OCI-M2 (cell line): Measurements from ENCODE around the gene EYA4.

Experiments
- DNase-seq: peaks from one replicate; lab custom pipeline; 2025; ENCODE audit not compliant: unreplicated experiment; lab: John Stamatoyannopoulos, UW

Gene EYA4

DNA sequence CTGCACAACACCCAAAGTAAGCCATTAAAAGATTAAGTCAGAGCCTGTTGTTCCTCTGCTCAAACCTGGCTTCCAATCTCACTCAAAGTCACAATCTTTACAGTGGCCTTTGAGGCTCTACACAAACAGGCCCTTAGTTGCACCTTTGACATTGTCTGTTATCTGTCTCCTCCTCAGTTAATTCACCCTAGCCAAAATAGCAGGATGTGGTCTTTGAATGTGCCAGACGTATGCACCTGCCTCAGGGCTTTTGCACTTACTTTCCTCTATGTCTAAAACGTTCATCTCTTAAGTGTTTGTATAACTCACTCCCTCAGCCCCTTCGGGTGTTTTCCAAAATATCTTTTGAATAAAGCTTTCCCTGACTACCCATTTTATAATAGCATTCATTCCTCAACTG lies 107.7 kb downstream of the EYA4 start:
- DNase-seq = no peak

DNA sequence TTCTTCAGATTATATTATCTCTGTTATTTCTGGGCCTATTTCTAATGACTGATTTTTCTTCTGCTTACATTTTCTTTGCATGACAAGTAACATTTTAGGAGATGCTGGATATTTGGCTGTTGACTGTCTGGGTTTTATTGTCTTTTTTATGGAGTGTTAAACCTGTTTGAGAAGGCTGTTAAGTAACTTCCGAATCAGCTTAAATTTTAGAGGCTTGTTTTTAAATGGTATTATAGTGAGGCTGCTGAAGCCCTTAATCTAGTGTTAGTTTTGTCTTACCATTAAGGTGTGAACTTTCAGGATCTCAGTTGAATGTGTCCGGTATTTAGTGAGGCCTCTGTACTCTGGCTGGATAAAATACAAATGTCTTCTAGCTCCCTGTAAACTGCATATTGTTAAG lies 109.8 kb downstream of the EYA4 start:
- DNase-seq = no peak

- DNase-seq = no peak
Measured at GRCh38 chr6:133352046-133352445, 110.9 kb downstream of the EYA4 start.

- DNase-seq = no peak
Measured at GRCh38 chr6:133353061-133353460, 111.9 kb downstream of the EYA4 start.

DNA sequence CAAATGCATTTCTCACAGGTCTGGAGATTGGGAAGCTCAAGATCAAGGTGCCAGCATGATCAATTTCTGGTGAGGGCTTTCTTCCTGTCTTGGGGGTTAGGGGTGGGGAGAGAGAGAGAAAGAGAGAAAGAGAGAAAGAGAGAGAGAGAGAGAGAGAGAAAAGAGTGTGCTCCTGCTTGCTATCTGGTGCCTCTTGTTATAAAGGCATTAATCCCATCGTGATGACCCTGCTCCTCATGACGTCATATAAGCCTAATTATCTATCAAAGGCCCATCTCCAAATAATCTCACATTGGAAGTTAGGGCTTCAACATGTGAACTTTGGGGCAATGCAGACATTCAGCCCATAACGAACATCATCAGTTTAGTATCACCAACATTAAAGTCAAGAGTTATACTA lies 114.8 kb downstream of the EYA4 start:
- DNase-seq = no peak

DNA sequence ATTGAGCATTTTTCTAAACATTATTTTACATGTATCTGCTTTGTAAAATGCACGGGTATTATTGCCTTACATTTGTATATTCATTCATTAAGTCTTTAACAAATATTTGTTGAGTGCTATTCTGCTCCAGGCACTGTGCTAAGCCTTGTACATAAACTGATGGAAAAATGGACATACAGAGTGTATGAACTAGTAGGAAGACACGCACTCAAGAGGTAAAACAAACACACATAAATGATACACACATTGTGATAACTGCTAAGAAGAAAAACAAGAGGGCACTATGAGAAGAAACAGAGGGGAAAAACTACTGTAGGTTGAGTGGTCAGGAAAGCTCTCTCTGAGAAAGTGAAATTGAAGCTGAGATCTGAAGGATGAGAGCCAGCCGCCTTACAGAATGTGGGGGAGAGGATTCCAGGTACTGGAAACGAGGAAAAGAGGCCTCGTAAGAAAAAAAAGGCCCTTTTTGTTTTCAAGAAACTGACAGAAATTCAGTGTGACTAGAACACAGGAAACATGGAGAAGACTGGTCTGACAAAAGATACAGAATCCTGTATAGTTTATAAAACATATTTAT lies 117.5 kb downstream of the EYA4 start:
- DNase-seq = no peak

DNA sequence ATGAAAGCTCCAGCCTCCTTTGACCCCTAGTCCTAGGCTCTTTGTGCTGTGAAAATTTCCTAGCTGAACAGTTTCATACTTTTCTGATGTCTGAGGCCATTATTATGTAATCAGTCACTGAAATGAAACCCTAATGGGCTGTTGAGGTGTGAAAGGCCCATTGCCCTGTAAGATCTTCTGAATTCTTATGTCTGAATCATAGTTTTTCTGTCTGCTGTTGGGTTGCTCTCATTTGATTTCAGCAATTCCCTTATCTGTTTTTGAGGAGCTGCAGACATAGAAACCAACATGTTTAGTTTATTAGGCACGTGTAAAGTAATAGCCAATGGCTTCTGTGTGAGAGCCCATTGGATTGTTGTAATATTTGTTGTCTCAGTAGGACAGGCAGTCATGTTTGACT lies 118.1 kb downstream of the EYA4 start:
- DNase-seq = no peak

DNA sequence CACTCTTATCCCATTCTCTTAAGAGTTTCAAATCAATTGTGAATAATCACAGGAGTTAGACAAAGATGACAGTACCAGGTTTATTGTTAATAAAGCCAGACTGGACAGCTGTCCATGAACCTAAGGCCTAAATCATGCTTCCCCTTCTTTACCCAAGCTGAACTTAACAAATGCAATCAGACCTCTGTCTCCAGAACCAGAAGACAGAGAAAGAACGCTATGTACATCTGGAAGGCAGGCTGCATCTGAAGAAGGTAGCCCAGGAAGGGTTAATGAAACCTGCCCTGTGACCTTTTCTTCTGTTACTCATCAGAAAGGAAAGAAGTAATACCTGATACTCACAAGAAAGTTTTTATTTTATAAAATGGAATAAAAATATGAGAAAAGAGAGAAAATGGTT lies 118.6 kb downstream of the EYA4 start:
- DNase-seq = no peak

DNA sequence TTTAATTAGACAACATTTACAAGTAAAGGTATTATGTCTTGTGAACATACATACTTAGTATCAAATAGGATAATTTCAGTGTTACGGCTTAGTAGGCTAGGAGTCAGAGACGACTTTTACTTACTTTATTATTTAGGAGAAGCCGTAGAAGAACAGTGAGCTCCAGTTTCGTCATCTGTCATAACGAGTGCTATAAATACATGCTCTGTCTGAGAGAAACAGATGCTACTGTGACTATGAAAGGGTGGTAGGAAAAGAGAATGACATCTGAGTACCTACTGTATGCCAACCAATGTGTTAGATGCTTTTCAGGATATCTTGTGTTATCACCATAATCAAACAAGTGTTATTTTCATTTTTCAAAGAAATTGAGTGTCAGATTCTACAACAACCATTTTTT lies 119.0 kb downstream of the EYA4 start:
- no peak for DNase-seq

DNA sequence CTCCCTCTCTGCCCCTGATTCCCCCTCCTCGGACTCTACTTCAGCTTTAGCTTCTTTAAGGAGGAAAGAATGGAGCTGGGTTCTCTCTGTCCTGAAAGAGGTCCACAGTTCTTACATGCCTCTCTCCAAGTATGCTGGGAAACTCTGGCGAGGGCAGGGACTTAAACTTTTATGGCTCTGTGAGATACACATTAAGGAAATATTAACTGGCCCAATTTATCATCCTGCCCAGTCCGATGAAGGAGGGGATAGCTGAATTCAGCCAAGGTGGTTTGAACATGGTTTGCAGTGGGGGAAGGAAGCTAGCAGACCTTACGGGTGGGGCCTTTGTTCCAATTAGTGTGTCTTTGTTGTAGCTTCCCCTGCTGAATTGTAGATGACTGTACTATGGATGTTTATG lies 121.7 kb downstream of the EYA4 start:
- DNase-seq = no peak

GRCh38 chr6:133368664-133369063 lies 127.5 kb downstream of the EYA4 start:
- DNase-seq = no peak

DNA sequence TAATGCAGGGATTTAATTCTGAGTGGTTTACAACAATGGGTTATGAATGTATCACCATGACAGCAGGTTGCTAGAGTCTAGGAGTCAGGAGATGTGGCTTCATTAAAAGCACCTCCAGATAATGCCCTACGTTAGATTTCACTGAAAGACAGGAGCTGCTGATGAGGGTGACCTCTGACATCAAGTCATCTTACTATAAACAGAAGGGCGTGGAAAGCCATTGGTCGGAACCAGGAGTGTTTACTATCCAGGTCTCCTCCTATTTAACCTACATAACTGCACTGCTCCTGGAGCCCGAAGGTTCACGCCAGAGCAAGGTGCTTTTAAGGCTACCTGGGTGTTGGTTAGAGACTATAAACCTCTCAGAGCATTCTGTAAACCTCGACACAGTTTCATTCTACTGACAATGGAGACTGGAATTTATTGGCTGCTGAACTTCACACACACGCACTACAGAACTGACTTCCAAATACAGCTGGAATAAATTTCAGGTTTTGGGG lies 128.7 kb downstream of the EYA4 start:
- no peak for DNase-seq

DNA sequence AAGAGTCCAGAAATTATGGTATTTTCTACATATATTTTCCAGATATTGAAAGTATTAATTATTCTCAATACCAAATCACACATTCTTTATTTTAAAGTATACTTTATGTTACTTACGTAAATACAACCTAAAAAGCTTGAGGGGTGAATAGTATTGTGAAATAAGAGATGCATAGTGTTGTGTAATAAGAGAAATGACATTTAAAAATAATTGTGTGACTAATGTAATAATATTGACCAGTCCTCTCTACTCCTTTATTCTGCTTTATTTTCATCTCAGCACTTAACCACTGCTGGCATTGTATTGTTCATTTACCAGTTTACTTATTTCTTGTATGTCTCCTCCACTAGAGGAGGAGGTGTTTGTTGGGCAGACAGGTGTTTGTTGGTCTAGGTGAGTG lies 135.6 kb downstream of the EYA4 start:
- DNase-seq = no peak

GRCh38 chr6:133377219-133377618 lies 136.1 kb downstream of the EYA4 start:
- DNase-seq = no peak

GRCh38 chr6:133380047-133380446 lies 138.9 kb downstream of the EYA4 start:
- DNase-seq = no peak

GRCh38 chr6:133380723-133381122 lies 139.6 kb downstream of the EYA4 start:
- no peak for DNase-seq

DNA sequence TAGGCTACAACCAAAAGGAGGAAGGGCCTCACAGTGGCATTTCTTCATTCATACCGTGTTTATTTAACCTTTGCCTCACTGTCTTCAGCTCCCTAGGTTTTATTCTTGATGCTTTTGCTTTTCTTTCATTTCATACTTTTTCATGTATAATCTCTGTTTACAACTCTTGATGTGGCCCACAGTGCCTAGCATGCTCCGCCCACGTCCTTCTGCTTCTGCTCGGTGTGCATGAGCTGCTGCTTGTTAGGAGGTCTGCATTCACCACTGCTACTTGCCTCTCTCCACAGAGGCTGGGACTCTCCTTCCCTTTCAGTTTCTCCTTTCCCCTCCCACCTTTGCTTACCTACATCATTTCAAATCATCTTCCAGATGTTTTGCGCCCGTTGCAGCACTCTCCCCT lies 147.6 kb downstream of the EYA4 start:
- DNase-seq = no peak

DNA sequence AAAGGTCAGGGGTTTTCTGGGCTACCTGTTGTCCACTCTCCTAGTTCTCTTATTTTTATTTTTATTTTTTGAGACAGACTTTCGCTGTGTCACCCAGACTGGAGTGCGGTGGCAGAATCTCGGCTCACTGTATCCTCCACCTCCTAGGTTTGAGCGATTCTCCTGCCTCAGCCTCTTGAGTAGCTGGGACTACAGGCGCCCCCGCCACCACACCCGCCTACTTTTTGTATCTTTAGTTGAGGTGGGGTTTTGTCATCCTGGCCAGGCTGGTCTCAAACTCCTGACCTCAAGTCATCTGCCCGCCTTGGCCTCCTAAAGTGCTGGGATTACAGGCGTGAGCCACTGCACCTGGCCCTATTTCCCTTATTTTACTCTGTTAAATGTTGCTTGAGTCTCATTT lies 149.0 kb downstream of the EYA4 start:
- DNase-seq = no peak

DNA sequence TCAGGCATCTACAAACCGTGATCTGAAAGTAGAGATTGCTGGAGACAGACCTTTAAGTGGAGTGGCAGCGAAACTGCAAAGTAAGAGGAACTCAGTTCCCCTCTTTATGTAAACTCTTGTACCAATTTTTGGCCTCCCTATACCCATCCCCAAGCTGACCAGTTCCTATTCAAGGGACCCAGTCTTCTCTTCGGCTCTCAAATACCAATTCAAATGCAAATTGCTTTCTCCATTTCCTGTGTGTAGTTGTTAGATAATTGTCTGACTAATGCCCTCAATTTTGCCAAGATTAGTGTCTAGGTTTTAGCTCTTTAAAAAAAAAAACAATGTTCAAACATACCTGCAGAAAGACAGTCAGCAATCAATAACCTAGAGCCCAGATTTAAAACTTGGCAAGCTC lies 150.9 kb downstream of the EYA4 start:
- DNase-seq = no peak

GRCh38 chr6:133392641-133393040 lies 151.5 kb downstream of the EYA4 start:
- DNase-seq = no peak

- DNase-seq = no peak
Measured at GRCh38 chr6:133393891-133394290, 152.7 kb downstream of the EYA4 start.

DNA sequence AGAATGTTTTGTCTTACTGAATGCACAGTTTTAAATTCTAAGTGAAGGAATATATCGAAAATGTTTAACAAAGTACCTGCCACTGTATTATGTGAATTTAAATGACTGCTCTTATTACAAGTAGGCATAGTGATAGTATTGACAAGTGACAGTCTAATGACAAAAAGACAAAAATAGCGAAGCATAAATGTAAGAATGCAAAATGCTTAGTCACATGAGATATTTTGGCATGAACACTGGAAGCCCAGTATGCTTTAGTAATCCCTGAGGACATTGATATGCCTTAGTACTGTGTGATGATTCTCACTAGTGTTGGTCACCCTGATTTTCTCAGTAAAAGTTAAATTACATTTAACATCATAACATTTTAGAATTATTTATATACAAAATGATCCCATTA lies 153.5 kb downstream of the EYA4 start:
- no peak for DNase-seq

DNA sequence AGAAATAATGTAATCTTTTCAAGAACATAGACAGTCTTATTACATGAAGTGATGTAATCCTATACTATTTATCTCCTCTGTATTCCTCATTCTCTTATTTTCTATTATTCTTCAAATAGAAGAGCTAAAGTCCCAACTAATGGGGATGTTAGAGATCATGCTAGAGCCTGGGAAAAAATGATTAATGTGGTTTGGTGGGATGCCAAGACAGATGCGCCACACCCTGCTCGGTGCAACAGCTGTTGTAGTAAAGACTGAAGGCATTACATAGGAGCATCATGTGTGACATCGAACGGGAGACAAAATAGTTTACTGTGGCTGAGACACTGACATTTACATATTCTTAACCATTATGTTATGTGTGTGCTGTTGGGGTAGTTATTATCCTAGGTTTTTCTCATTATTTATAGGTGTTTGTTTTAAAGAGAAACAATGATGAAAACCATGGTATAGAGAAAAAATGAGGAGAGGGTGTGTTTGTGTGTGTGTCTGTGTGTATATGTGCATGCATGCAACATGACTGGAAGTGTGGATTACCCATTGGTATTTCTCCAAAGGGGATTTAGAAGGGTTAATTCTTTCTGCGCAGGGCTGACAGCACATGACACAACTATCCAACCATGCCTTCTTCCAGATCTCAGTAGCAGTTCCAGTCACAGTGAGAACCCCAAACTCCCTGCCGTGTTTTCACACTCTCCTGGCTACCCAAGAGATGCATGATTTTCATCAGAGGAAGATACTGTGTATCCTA lies 155.3 kb downstream of the EYA4 start:
- DNase-seq = no peak
